IMR-90 (cell line): Measurements from ENCODE around the gene PCED1A. TPM values are rescaled to one million over a fixed set of nuclear protein-coding genes. Genes with fewer than 3 reads are reported as not detected.

Experiments
- ATAC-seq: fragments of 200-7000 bp; cut with Tn5 transposase; 2 replicates; pipeline ENCODE4 v1.9.1; 2020; ENCODE audit warnings: low read depth, mild to moderate bottlenecking, moderate library complexity
- BruUV-seq: library from RNA; stranded (reverse); fragments of 400-500 nt; replicated peaks from 2 replicates; lab custom pipeline; 2021; lab: Mats Ljungman, UMichigan
- CTCF ChIA-PET: fragments of 300-600 bp; formaldehyde crosslinking; extraction: SDS; loops from one replicate; lab custom pipeline; 2021; ENCODE audit warnings: antibody characterized with exemption; lab: Yijun Ruan, JAX
- POLR2A ChIA-PET: fragments of 300-600 bp; sonication (Branson Sonifier 250); formaldehyde crosslinking; loops from one replicate; lab custom pipeline; 2022; ENCODE audit warnings: antibody characterized with exemption; ENCODE audit not compliant: unreplicated experiment; lab: Charles Lee
- DNase-seq: peaks from one replicate; pipeline ENCODE4 v3.0.0; 2013
- H2AFZ ChIP-seq: replicated peaks from 2 replicates; pipeline ENCODE3; 2013; ENCODE audit warnings: low read length, mild to moderate bottlenecking; ENCODE audit not compliant: poor library complexity
- H2AK5ac ChIP-seq: 2 replicates; pipeline ENCODE4 v1.6.1; 2013; ENCODE audit warnings: low read depth, low read length, inconsistent platforms
- H2AK9ac ChIP-seq: replicated peaks from 2 replicates; pipeline ENCODE3; 2013; ENCODE audit warnings: mild to moderate bottlenecking, low read depth, low read length, moderate library complexity; ENCODE audit not compliant: poor library complexity
- H2BK120ac ChIP-seq: 2 replicates; pipeline ENCODE4 v1.6.1; 2013; ENCODE audit warnings: low read depth, low read length, inconsistent platforms
- H2BK15ac ChIP-seq: 3 replicates; pipeline ENCODE4 v1.6.1; 2013; ENCODE audit warnings: low read depth, low read length, inconsistent platforms
- H2BK20ac ChIP-seq: 2 replicates; pipeline ENCODE4 v1.6.1; 2013; ENCODE audit warnings: low read depth, mild to moderate bottlenecking, inconsistent platforms, low read length, moderate library complexity
- H2BK5ac ChIP-seq: 2 replicates; pipeline ENCODE4 v1.6.1; 2013; ENCODE audit warnings: mild to moderate bottlenecking, low read depth, low read length, inconsistent platforms; ENCODE audit not compliant: poor library complexity, severe bottlenecking
- H3K14ac ChIP-seq: replicated peaks from 2 replicates; pipeline ENCODE4 v1.6.1; 2013; ENCODE audit warnings: low read depth, low read length, inconsistent platforms
- H3K18ac ChIP-seq: 2 replicates; pipeline ENCODE4 v1.6.1; 2013; ENCODE audit warnings: low read depth, low read length, control low read depth
- H3K23ac ChIP-seq: 2 replicates; pipeline ENCODE4 v1.6.1; 2013; ENCODE audit warnings: low read depth, low read length, inconsistent platforms
- H3K27ac ChIP-seq: 2 replicates; pipeline ENCODE4 v1.5.1; 2013; ENCODE audit warnings: mild to moderate bottlenecking, control low read depth, low read length; ENCODE audit not compliant: insufficient read depth
- H3K27me3 ChIP-seq: 2 replicates; pipeline ENCODE4 v1.6.1; 2013; ENCODE audit warnings: low read length; ENCODE audit not compliant: control insufficient read depth, insufficient read depth
- H3K36me3 ChIP-seq: 2 replicates; pipeline ENCODE4 v1.6.1; 2013; ENCODE audit warnings: low read length, mixed read lengths; ENCODE audit not compliant: control insufficient read depth, insufficient read depth
- H3K4ac ChIP-seq: 2 replicates; pipeline ENCODE4 v1.6.1; 2013; ENCODE audit warnings: low read depth, low read length, inconsistent platforms
- H3K4me1 ChIP-seq: 2 replicates; pipeline ENCODE4 v1.6.1; 2013; ENCODE audit warnings: low read length, mixed read lengths; ENCODE audit not compliant: control insufficient read depth, insufficient read depth
- H3K4me2 ChIP-seq: 2 replicates; pipeline ENCODE4 v1.6.1; 2013; ENCODE audit warnings: low read depth, mild to moderate bottlenecking, control low read depth, low read length, moderate library complexity
- H3K4me3 ChIP-seq: 2 replicates; pipeline ENCODE4 v1.5.1; 2013; ENCODE audit warnings: low read depth, mild to moderate bottlenecking, control low read depth, low read length, moderate library complexity; ENCODE audit not compliant: insufficient read depth
- H3K56ac ChIP-seq: 2 replicates; pipeline ENCODE4 v1.6.1; 2013; ENCODE audit warnings: low read length, inconsistent platforms; ENCODE audit not compliant: insufficient read depth; ENCODE audit errors: extremely low read depth
- H3K79me1 ChIP-seq, 2 experiments: 2 replicates each; pipeline ENCODE4 v1.6.1; 2013; ENCODE audit warnings: low read length in 2 of 2, inconsistent platforms in 1 of 2, low read depth in 1 of 2
- H3K9ac ChIP-seq: 2 replicates; pipeline ENCODE4 v1.6.1; 2013; ENCODE audit warnings: low read depth, low read length, control low read depth
- H3K9me1 ChIP-seq: 2 replicates; pipeline ENCODE4 v1.6.1; 2013; ENCODE audit warnings: low read length, inconsistent platforms; ENCODE audit not compliant: insufficient read depth
- H3K9me3 ChIP-seq: 2 replicates; pipeline ENCODE4 v1.6.1; 2013; ENCODE audit warnings: low read length; ENCODE audit not compliant: control insufficient read depth, insufficient read depth
- H4K20me1 ChIP-seq: 2 replicates; pipeline ENCODE4 v1.6.1; 2013; ENCODE audit warnings: low read length, inconsistent platforms; ENCODE audit not compliant: insufficient read depth
- H4K5ac ChIP-seq: 2 replicates; pipeline ENCODE4 v1.6.1; 2013; ENCODE audit warnings: mild to moderate bottlenecking, low read depth, low read length, control low read depth
- H4K8ac ChIP-seq, 2 experiments: 2 replicates each; pipeline ENCODE4 v1.6.1; 2013; ENCODE audit warnings: low read depth in 2 of 2, low read length in 2 of 2, control low read depth in 1 of 2, inconsistent platforms in 1 of 2
- H4K91ac ChIP-seq: 2 replicates; pipeline ENCODE4 v1.6.1; 2013; ENCODE audit warnings: low read depth, low read length, inconsistent platforms; ENCODE audit not compliant: insufficient read depth
- BHLHE40 ChIP-seq: fragments of 150-350 bp; IDR thresholded peaks from 2 replicates; pipeline ENCODE4 v1.6.1; 2016; ENCODE audit warnings: mild to moderate bottlenecking, low read depth, low read length
- CEBPB ChIP-seq: IDR thresholded peaks from 2 replicates; pipeline ENCODE4 v1.6.1; 2012; ENCODE audit warnings: low read depth, low read length, improper control_type of control experiment
- CHD1 ChIP-seq: IDR thresholded peaks from 2 replicates; pipeline ENCODE4 v1.6.1; 2012; ENCODE audit warnings: low read depth, low read length, improper control_type of control experiment
- CTCF ChIP-seq: conservative IDR thresholded peaks from 2 replicates; pipeline ENCODE4 v1.5.1; 2012; ENCODE audit warnings: mild to moderate bottlenecking, low read depth, low read length, improper control_type of control experiment
- MAZ ChIP-seq: IDR thresholded peaks from 2 replicates; pipeline ENCODE4 v1.6.1; 2012; ENCODE audit warnings: low read depth, mild to moderate bottlenecking, low read length, improper control_type of control experiment, moderate library complexity, borderline replicate concordance
- MXI1 ChIP-seq: IDR thresholded peaks from 2 replicates; pipeline ENCODE4 v1.6.1; 2012; ENCODE audit warnings: low read depth, mild to moderate bottlenecking, low read length, moderate library complexity, borderline replicate concordance
- POLR2A ChIP-seq: IDR thresholded peaks from 2 replicates; pipeline ENCODE4 v1.6.1; 2012; ENCODE audit warnings: mild to moderate bottlenecking, low read depth, low read length
- RAD21 ChIP-seq: IDR thresholded peaks from 2 replicates; pipeline ENCODE4 v1.6.1; 2012; ENCODE audit warnings: low read length, improper control_type of control experiment
- RCOR1 ChIP-seq: IDR thresholded peaks from 2 replicates; pipeline ENCODE4 v1.6.1; 2012; ENCODE audit warnings: mild to moderate bottlenecking, low read length, improper control_type of control experiment; ENCODE audit not compliant: insufficient replicate concordance
- RFX5 ChIP-seq: IDR thresholded peaks from 2 replicates; pipeline ENCODE4 v1.8.0; 2012; ENCODE audit warnings: low read depth, mild to moderate bottlenecking, low read length, moderate library complexity
- SMC3 ChIP-seq: fragments of 150-350 bp; IDR thresholded peaks from 2 replicates; pipeline ENCODE4 v1.6.1; 2016; ENCODE audit warnings: low read depth, mild to moderate bottlenecking, antibody characterized with exemption, low read length, moderate library complexity
- WGBS, 2 experiments: methylation state at CpG; one replicate each; pipeline versions ENCODE4 v1.1.5 to v1.1.7; 2013; ENCODE audit warnings: missing lambda C conversion rate in 2 of 2; ENCODE audit not compliant: insufficient read length in 1 of 2; ENCODE audit errors: extremely low coverage in 2 of 2; 5-methylcytosine and 5-hydroxymethylcytosine counted together
- dilution Hi-C: fragments of 300-500 bp; cut with HindIII; formaldehyde crosslinking; loops from one replicate; pipeline ENCODE4 v1.14.3; 2018; ENCODE audit warnings: low sequenced_read_pairs; ENCODE audit not compliant: unreplicated experiment
- in situ Hi-C: fragments of 300-500 bp; cut with MboI; formaldehyde crosslinking; loops from 3 replicates; pipeline ENCODE4 v1.14.3; 2019; ENCODE audit warnings: low sequenced_read_pairs, inconsistent platforms, mixed read lengths
- intact Hi-C: fragments of 100-400 bp; cut with micrococcal nuclease; formaldehyde crosslinking; loops from 2 replicates; pipeline ENCODE4 v1.10.0; 2022
- polyA plus RNA-seq, 3 experiments: library from polyadenylated mRNA; depleted of rRNA; stranded (reverse); fragments of >200 nt; gene quantifications; 2 replicates each; pipeline ENCODE4 v1.2.3, GENCODE V29; 2012; ENCODE audit warnings: low replicate concordance in 1 of 3
- total RNA-seq: library from RNA; depleted of rRNA; stranded (reverse); fragments of >200 nt; gene quantifications from 2 replicates; pipeline ENCODE4 v1.2.3, GENCODE V29; 2012
- TF ChIP-seq, protein P1 (sequence below): fragments of 150-350 bp; IDR thresholded peaks from 2 replicates; pipeline ENCODE4 v1.6.1; 2016; ENCODE audit warnings: low read depth, mild to moderate bottlenecking, low read length, moderate library complexity, borderline replicate concordance
- TF ChIP-seq, protein P2 (sequence below): fragments of 150-350 bp; IDR thresholded peaks from 2 replicates; pipeline ENCODE4 v1.6.1; 2017; ENCODE audit warnings: mild to moderate bottlenecking, antibody characterized with exemption, low read length, low read depth

The PCED1A gene
- total and polyA plus RNA-seq, 2 of the 4 experiments (the other 2 are of a cell fraction): 9.7 to 33.4 TPM

- Histone ChIP-seq H2BK20ac (no peak within 1 kb of the TSS), H3K4ac (peak within 1 kb of the TSS; percentile 61), H4K8ac (peak within 1 kb of the TSS; percentile 86 to 88), H2AK5ac (peak within 1 kb of the TSS; percentile 59), H3K27ac (peak within 1 kb of the TSS; percentile 45), H3K4me3 (peak within 1 kb of the TSS; percentile 97), H3K14ac (peak within 1 kb of the TSS; percentile 27), H3K9me1 (peaks cover 17% of the 10 kb centered on the region), H3K4me2 (peak within 1 kb of the TSS; percentile 92), H3K9me3 (no peaks in the 10 kb centered on the region), H2BK15ac (no peak within 1 kb of the TSS), H3K4me1 (peaks cover 14% of the 10 kb centered on the region), H4K5ac (peak within 1 kb of the TSS; percentile 2; the same call in 1 of the 2 replicates), H2AFZ (peak within 1 kb of the TSS; percentile 97), H3K79me1 (peaks cover 12 to 45% of the 10 kb centered on the region in 2 experiments), H3K18ac (no peak within 1 kb of the TSS), H3K36me3 (no peaks in the 10 kb centered on the region), H3K9ac (peak within 1 kb of the TSS; percentile 69), H2BK5ac (peak within 1 kb of the TSS; percentile 36), H2BK120ac (no peak within 1 kb of the TSS; the same call in 1 of the 2 replicates), H3K56ac (peak within 1 kb of the TSS; percentile 37), H4K91ac (peak within 1 kb of the TSS; percentile 90), H3K27me3 (no peaks in the 10 kb centered on the region), H4K20me1 (0 out of 2 replicates have a peak, but pooled peaks cover 14% of the 10 kb centered on the region), H3K23ac (peak within 1 kb of the TSS; percentile 85), H2AK9ac (peak within 1 kb of the TSS; percentile 80)
- CTCF ChIA-PET: interaction anchor here (1.0 to 1.7 kb wide), 3 partner anchors 21 to 128 kb away, joined by 3 to 4 read pairs (median 4); no protein-coding TSS in a partner anchor
- no TSS peak for BruUV-seq
- ATAC-seq (peak; percentile 95), DNase-seq (peak; percentile 88)
- intact Hi-C loops: no loop called here
- dilution Hi-C loops: no loop called here
- 0% methylated on average over 51 of the region's 83 CpGs; no CpG with 5 or more reads in 1 of the 2 experiments for WGBS, 2 experiments
- in situ Hi-C loops: loop anchor here (10.0 kb wide), 1 partner anchor 122 kb away; no protein-coding TSS in a partner anchor
- POLR2A ChIA-PET: interaction anchor here (0.6 kb wide), 1 partner anchor 341 kb away, joined by 7 read pairs; no protein-coding TSS in a partner anchor
- TF ChIP-seq, protein P1, sequence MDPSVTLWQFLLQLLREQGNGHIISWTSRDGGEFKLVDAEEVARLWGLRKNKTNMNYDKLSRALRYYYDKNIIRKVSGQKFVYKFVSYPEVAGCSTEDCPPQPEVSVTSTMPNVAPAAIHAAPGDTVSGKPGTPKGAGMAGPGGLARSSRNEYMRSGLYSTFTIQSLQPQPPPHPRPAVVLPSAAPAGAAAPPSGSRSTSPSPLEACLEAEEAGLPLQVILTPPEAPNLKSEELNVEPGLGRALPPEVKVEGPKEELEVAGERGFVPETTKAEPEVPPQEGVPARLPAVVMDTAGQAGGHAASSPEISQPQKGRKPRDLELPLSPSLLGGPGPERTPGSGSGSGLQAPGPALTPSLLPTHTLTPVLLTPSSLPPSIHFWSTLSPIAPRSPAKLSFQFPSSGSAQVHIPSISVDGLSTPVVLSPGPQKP: no peak
- TF ChIP-seq CTCF (no peak), CEBPB (no peak), BHLHE40 (peak; percentile 10; the same call in 1 of the 2 replicates), MXI1 (peak; percentile 53; the same call in 1 of the 2 replicates), CHD1 (no peak), SMC3 (no peak), RAD21 (no peak), POLR2A (peak; percentile 80), RCOR1 (peak; percentile 9), RFX5 (no peak), MAZ (peak; percentile 63; the same call in 1 of the 2 replicates)
- TF ChIP-seq, protein P2, sequence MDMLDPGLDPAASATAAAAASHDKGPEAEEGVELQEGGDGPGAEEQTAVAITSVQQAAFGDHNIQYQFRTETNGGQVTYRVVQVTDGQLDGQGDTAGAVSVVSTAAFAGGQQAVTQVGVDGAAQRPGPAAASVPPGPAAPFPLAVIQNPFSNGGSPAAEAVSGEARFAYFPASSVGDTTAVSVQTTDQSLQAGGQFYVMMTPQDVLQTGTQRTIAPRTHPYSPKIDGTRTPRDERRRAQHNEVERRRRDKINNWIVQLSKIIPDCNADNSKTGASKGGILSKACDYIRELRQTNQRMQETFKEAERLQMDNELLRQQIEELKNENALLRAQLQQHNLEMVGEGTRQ: no peak
These were observed 32.7 kb upstream of the PCED1A start, which contains the start of gene PTPRA for GRCh38 chr20:2873010-2873746. Gene PTPRA, plus strand, starts transcription at chr20:2873481. Its CDS starts 90,797 bp downstream, at chr20:2964278.
